GM18909 (cell line): ENCODE measurements around the gene GALT.
"Not testable (repeated sequence)": the region's sequence is repeated elsewhere in the genome, so short reads cannot be mapped to it uniquely, and the experiment has no call there.

Experiments
- ATAC-seq: cut with Tn5 transposase; IDR thresholded peaks from one replicate; pipeline ENCODE4 v1.9.1; 2021; ENCODE audit warnings: mild to moderate bottlenecking; ENCODE audit not compliant: unreplicated experiment, poor library complexity

GALT gene

DNA sequence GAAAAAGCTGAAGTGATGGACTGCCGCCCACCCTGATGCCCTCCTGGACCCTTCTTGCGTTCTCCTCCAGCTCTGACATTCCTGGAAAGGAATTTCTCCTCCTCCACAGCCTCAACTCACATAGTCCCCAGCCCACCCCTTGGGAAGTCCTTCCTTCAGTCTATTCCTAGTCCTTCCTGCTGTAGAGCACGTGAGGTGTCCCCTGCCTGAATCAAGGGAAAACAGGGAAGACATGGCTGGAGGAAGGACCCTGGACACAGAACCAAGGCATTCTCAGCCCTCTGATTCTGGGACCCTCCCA, 21.3 kb upstream of the GALT start:
- no peak for ATAC-seq

DNA sequence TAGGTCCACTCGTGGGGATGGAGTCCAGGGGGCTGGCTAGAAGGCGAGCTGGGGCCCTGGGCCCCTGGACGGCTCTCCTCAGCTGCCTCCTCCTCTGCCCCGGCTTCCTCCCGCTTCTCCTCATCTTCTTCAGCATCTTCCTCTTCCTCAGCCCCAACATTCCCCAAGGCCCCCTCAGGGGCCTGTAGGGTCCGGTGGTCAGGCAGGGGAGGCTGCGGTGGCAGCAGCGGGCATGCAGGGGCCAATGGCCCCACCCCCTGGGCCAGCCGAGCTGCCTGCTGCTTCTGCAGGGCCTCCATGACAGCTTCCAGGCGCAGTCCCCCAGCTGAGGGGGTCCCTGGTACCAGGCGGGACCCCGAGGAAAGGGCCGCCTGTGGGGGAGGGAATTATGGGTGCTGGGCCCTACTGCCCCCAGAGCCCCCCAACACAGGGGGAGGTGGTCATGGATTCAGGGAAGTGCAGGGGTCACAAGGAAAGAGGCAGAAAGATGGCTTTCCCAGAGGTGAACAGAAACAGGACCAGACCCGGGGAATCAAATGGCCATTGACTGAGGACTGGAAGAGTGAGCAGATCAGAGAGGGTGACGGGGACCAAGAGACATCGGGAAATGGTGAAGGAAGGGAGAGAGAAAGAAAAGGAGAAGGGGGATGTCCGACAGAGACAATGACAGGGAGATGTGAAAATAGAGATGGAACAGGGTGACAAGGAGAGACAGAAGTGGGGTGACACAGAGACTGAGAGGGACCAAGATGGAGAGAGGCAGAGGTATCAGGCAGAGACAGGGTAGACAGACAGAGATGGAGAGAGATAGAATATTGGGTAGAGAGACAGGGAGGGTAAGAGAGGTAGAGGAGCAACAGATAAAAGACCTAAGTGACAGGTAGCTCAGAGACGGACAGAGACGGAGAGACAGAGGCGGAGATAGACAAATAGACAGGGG, 18.5 kb upstream of the GALT start:
- no peak for ATAC-seq

DNA sequence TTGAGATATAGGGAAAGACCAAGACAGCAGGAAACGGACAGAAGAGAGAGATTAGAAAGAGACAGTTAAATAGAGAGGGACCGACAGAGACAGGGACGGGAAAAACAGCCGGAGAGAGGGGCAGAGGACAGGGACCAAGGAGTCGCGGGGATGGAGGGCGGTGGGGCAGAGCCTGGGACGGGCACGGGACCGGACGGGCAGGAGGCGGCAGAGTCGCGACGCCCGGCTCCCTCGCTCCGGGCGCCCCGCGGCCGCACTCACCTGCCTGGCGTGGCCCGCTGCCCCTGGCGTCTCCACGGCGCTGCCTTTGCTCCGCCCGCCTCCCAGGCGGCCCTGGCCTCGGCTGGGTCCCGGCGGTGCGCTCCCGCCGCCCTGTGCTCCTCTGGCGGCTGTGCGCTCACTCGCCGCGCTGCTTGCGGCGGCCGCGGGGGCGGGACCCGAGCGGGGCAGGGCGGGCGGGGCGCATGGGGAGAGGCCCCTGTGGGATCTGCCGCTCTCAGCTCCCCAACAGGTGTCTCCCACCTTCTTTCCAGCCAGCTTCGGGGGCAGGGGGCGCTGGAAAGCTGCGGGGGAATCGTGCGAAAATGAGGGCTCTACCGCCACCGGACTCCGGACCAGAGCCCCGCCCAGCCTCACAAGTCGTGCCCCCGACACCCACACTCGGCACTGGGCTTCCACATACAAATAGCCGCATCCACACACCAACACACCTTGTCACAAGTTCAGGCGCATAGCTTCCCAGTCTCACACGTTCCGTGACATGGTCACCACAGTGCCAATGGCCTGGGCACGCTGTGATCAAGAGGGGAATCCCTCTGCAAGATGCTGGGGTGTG, 17.6 kb upstream of the GALT start, which contains the start of gene ARID3C:
ARID3C (minus strand) TSS at position 411 of the 835 bp plus-strand sequence. CDS start 1,052 bp downstream, outside the sequence.
- no peak for ATAC-seq

DNA sequence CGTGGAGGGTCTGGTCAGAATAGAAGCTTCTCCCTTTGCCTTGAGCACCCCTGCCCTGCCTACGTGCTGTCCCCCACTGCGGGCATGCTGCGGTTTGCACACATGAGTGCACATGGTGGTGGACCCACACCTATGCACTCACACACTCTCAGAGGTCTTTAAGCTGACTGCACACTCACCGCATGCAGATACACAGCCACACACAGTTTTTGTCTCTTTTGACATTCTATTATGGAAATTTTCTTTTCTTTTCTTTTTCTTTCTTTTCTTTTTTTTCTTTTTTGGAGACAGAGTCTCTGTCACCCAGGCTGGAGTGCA, 17.0 kb upstream of the GALT start:
- no peak for ATAC-seq

DNA sequence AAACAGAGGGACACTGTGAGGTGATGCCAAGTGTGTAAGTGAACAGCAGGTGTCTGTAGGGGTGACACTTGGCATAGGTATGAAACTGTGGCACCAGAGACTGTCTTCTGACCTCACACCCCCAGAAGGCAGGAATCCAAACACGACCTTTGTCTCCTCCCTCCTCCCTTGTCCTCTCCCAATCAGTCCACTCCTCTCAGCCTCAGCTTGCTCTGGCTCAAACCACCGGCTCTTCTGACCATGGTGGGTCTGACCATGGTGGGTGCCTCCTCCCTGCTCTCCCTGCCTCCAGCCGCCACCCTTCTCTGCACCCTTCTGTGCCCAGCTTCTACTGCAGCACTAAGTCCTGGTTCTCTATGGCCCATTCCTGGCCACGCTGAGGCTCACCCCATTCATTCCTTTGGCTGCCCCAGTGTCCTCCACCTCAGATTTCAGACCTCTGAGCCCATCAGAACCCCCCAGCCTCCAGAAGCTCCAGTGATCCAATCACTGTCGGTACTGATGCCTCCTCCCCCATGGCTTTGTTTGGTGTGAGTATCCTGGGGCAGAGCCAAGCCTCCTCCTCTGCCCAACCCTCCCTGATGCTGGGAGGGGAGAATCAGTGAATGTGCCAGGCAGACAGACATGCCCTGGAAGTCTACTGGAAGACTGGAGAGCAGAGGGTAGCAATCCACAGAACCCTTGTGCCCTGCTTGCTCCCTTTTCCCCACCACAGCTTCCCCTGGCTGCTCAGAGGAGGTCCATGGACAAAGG, 15.9 kb upstream of the GALT start:
- no peak for ATAC-seq

DNA sequence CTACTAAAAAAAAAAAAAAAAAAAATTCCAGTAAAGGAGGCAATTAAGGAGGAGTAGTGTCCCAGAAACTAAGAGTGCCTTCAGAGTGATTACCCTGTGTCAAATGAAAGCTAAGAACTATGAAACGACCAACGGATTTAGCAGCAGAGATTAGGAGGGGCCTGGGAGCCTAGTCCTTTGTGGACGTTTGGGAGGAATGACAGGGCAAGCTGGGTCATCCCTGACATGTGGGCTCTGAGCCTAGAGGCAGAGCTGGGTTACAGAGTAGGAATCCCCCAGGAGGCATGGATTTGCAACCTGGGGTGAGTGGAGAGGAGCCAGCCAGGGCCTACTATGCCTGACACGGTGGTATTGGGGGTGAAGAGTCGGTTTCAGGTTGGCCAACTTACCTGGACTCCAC, 13.3 kb upstream of the GALT start:
- no peak for ATAC-seq

DNA sequence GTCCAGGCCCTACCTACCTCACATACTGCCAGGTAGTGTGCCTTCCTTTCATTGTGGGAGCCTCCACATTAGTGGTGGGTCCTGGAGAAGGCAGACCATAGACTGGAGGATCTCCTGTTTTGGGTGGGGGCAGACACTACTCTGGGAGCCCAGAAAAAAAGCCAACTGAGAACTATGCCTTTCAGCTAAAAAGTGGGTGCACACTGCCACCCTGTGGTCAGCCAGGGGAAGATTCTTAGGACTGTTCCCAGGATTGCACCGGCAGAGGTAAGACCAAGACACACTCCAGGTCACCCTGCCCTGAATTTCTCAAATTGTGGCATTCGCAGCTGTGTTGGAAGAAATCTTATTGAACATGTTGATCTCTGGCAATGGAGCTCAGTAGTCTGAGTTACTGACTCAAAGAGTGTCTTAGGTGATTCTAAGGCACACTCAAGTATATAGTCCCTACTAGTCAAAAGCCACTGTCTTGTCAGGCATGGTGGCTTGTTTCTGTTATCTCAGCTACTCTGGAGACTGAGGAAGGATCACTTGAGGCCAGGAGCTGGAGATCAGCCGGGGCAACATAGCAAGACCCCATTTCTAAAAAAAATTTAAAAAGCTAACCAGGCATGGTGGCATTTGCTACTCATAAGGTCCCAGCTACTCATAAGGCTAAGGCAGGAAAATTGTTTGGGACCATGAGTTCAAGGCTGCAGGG, 12.5 kb upstream of the GALT start:
- ATAC-seq, result peak; percentile 42

DNA sequence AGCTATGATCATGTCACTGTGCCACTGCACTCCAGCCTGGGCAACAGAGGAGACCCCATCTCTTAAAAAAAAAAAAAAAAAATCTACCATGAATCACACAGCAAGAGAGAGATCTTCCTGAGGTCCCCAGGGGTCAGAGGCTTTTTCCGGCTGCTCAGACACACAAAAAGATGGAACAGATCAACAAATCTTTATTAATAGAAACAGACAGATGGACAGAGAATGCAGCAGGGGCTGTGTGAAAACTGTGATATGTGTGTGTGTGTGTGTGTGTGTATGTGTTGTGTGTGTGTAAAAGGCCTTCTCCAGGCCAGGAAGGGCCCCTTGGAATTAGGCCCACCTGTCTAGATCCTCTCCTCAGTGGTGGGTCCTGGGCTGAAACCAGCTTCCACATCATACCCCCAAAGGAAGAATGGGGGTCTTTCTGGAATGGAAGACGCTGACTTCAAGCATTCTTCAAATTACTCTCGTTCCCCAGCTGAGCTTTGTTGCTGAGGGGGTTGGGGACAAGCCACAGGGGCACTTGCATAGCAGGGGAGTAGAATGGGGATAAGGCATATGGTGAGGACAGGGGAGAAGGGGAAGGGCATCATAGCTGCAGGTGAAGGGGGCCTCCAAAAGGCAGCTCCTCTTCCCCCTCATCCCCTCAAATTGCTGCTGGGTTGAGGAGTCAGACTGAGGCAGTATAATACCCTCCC, 11.8 kb upstream of the GALT start:
- ATAC-seq, result no peak

DNA sequence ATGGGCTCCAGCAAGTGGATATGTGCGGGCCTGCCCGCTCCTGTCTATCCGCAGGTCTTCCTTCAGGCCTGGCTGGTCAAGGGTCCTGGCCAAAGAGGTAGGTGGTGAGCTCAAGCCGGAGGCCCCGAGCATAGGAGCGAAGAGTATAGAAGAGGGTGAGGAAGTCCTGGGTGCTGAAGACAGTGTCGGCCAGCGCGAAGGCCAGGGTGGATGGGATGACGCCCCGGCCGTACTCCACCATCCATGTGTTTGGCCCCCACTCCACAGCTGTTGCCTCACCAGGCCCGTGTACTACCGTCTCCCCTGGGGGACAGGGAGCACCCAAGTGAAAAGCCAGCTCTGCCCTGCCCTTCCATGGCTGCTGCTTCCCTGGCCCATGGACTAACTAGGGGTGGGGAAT, 10.9 kb upstream of the GALT start:
- no peak for ATAC-seq

DNA sequence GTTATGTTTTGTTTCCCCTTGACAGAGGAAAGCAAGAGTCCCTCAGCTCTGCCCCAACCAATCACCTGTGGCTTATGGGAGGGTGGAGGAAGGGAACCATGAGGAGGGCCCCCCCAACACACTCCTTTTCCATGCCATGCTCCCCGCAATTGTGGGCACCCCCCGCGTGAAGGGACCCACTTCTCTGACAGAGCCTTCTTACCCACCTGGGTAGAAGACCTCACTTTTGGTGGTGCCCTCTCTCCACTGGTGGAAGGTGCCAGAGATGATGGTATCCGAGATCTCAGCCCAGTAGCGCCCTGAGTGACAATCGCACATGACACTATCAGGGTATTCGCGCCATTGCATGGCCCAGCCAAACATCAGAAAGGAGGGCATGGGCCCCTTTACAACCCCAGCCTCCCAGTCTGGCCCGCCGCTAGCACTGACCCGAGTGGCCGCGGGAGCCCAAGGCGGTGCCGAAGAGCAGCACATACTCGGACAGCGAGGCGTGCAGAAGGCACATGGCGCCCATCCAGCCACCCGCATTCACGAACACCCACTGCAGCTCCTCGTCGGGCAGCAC, 9.6 kb upstream of the GALT start:
- ATAC-seq, result no peak

DNA sequence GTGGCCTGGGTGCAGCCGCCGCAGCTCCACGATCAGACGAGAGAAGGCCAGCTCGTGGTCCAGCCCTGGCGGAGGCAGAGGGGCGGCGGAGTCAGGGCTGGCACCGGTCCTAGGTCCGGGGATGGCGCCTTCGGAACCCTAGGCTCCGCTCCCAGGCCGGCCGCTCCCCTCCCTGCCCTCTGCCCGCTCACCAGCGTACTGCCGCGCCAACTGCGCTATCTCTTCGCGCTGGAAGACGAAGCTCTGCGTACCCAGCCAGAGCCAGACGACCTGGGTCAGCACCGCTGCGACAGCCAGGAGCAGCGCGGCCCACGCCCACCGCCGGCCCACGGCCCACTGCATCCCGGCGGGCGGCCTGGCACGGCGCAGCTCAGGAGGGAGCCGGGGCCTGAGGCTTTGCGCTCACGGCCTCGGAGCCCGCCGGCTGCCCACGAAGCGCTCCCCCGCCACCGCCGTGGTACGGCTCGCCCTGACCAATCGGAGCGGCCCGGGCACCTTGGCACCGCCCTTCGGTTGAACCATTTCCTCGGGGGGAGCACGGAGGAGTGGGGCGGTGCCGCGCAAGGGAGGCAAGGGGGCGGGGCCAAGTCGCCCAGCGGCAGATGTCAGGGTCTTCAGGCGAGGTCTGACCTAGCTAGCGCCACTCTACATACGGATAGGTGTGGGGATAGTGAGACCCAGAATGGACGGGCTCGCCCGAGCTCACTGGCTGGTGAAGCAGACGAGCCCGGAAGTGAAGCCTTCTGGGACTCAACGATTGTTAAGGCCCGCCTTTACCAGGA, 8.9 kb upstream of the GALT start, which contains the start of gene SIGMAR1:
SIGMAR1 (minus strand) TSS at position 432 of the 782 bp plus-strand sequence; CDS start at position 342, 90 bp downstream.
- peak; percentile 89 for ATAC-seq

DNA sequence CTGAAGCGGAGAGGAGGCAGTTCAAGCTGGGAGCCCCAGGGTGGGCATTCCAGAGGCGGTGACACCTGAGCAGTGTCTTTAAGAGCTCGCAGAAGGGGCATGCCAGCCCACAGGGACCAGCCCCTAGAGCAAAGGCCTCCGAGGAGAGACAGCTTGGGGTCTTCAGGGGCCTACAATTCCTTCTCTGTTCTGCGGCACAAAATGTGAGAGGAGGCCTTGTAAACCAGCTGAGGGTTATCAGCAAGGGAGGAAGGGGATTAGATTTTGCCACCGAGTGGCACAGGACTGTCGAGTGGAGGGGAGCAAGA, 8.4 kb upstream of the GALT start:
- no peak for ATAC-seq

DNA sequence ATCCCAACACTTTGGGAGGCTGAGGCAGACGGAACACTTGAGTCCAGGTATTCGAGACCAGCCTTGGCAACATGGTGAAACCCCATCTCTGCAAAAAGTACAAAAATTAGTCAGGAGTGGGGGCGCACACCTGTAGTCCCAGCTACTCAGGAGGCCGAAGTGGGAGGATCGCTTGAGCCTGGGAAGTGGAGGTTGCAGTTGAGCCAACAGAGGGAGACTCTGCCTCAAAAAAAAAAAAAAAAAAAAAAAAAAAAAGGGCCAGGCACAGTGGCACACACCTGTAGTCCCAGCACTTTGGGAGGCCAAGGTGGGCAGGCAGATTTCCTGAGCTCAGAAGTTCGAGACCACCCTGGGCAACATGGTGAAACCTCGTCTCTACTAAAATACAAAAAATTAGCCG, 7.2 kb upstream of the GALT start:
- not testable (repeated sequence) for ATAC-seq

DNA sequence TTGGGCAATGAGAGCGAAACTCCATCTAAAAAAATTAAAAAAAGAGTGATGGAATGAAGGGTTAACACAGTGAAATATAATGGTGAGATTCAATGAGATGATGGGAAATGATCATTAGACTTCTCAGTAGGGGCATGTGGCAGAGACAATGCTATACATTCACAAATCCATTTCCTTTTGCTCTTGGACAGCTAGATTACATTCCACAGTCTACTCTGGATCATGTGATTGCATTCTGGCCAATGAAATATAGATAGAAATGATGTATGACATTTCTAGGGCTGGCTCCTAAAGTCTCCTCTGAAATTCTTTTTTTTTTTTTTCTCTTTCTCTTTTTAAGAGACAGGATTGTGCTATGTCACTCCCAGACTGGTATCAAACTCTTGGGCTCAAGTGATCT, 3.8 kb upstream of the GALT start:
- ATAC-seq, result no peak

DNA sequence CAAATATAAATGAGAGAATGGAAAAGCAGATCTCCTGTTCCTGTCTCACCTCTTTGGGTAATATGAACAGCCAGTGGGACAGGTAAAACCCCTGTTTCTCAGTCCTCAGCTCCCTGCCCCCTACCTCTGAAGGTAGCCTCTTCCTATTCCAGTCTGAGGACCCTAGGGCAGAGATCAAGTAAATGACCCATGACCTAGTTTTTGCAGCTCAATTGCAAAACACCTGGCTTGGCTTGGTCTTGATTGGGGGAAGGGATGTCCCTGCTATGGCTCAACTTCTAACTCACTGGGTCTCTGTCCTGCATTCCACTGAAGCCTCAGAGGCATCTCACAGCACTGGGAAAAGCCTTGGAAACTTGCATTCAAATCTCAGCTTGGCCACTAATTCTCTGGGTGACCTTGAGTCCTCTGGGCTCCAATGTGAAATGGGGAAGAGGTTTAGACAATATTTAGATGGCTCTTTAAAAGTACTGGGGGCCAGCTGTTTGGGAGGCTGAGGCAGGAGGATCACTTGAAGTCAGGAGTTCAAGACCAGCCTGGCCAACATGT, 1.6 kb upstream of the GALT start:
- ATAC-seq, result no peak

DNA sequence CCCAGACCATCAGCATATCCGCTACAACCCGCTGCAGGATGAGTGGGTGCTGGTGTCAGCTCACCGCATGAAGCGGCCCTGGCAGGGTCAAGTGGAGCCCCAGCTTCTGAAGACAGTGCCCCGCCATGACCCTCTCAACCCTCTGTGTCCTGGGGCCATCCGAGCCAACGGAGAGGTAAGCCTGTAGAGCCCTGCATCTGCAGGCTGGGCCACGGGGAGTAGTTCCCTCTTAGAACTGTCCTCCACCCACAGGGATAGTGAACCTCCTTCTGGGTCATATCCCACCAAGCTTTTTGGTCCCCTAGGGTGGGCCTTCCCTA, 569 bp downstream of the GALT start:
- no peak for ATAC-seq

DNA sequence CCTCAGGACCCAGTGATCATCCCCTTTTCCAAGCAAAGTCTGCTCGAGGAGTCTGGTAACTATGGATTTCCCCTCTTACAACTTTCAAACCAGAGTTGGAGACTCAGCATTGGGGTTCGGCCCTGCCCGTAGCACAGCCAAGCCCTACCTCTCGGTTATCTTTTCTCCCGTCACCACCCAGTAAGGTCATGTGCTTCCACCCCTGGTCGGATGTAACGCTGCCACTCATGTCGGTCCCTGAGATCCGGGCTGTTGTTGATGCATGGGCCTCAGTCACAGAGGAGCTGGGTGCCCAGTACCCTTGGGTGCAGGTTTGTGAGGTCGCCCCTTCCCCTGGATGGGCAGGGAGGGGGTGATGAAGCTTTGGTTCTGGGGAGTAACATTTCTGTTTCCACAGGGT, 1.2 kb downstream of the GALT start:
- no peak for ATAC-seq

DNA sequence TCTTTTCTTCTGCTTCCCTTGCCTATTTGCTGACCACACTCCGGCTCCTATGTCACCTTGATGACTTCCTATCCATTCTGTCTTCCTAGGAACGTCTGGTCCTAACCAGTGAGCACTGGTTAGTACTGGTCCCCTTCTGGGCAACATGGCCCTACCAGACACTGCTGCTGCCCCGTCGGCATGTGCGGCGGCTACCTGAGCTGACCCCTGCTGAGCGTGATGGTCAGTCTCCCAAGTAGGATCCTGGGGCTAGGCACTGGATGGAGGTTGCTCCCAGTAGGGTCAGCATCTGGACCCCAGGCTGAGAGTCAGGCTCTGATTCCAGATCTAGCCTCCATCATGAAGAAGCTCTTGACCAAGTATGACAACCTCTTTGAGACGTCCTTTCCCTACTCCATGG, 2.2 kb downstream of the GALT start:
- ATAC-seq, result no peak

DNA sequence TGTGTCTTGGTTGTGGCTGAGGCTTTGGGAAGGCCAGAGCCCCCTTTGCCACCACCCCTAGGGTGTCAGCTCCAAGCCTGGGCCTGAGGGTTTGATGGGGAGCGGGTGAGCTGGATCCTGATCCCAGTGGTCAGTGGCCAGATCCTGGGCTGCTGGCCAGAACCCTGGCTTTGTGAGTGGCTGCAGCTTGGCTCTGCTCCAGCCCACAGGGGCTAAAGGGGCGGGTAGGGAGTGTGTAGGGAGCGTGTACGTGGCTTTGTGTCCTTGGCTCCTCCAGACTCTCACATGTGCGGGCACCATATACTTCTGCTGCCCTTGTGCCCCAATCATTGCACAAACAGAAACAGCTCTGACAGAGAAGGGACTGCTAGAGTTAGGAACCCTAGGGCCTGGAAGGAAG, 4.3 kb downstream of the GALT start:
- ATAC-seq, result no peak
